ENCODE measurements around the gene KLHL4. TPM values are rescaled to one million over a fixed set of nuclear protein-coding genes. Genes with fewer than 3 reads are reported as not detected.

The KLHL4 gene
- total and polyA plus RNA-seq, 9 of the 15 experiments (the other 6 are each of a cell fraction or from before 2014, with no cell fraction given), result 0.04 to 0.16 (median 0.06) TPM; not detected in 1

GRCh38 chrX:87580862-87581261 is 63.3 kb downstream of the KLHL4 start (continued):
- TF ChIP-seq RREB1 (CRISPR knock-in tag; IDR thresholded peaks at IDR 0.05) (no peak), RFX7 (CRISPR knock-in tag; IDR thresholded peaks at IDR 0.05) (no peak), RAD21 (CRISPR knock-in tag; conservative IDR thresholded peaks at IDR 0.05 in 1 of 2, IDR thresholded peaks at IDR 0.05 in 1 of 2) (no peak), ZNF512 (tag; IDR thresholded peaks at IDR 0.05) (no peak), ZBTB33 (CRISPR knock-in tag; IDR thresholded peaks at IDR 0.05) (no peak), CTCFL (IDR thresholded peaks at IDR 0.05; ENCODE audit: borderline replicate concordance, insufficient read depth, low read depth, low read length, poor library complexity, severe bottlenecking) (no peak), ZNF395 (CRISPR knock-in tag; IDR thresholded peaks at IDR 0.05) (no peak), ZNF449 (CRISPR knock-in tag; IDR thresholded peaks at IDR 0.05) (no peak)

Measured in K562 (cell line).